Nephron progenitor cell (in vitro differentiated cells): Measurements from ENCODE around the gene SPRY2.
"Not testable (repeated sequence)": the region's sequence is repeated elsewhere in the genome, so short reads cannot be mapped to it uniquely, and the experiment has no call there.

ENCODE experiments used
- DNase-seq: peaks from one replicate; pipeline ENCODE4 v3.0.0; 2021
- H3K27ac Mint-ChIP-seq: 2 replicates; pipeline ENCODE4 v1.8.0; 2021; ENCODE audit warnings: mild to moderate bottlenecking, moderate library complexity, mixed read lengths
- H3K27me3 Mint-ChIP-seq: 2 replicates; pipeline ENCODE4 v1.8.0; 2021; ENCODE audit warnings: mild to moderate bottlenecking, low read depth, mixed read lengths; ENCODE audit not compliant: poor library complexity
- H3K36me3 Mint-ChIP-seq: 2 replicates; pipeline ENCODE4 v1.8.0; 2021; ENCODE audit warnings: low read depth, mixed read lengths
- H3K4me1 Mint-ChIP-seq: 2 replicates; pipeline ENCODE4 v1.8.0; 2021; ENCODE audit warnings: mixed read lengths
- H3K4me3 Mint-ChIP-seq: 2 replicates; pipeline ENCODE4 v1.8.0; 2021; ENCODE audit warnings: mild to moderate bottlenecking, moderate library complexity, mixed read lengths
- H3K9me3 Mint-ChIP-seq: 2 replicates; pipeline ENCODE4 v1.8.0; 2021; ENCODE audit warnings: mild to moderate bottlenecking, moderate library complexity, mixed read lengths
- TF ChIP-seq, protein P1 (sequence below): fragments of 200-600 bp; sonication (generic); IDR thresholded peaks from 2 replicates; pipeline ENCODE4 v1.5.0; 2021; ENCODE audit warnings: antibody characterized with exemption

Gene SPRY2

DNA sequence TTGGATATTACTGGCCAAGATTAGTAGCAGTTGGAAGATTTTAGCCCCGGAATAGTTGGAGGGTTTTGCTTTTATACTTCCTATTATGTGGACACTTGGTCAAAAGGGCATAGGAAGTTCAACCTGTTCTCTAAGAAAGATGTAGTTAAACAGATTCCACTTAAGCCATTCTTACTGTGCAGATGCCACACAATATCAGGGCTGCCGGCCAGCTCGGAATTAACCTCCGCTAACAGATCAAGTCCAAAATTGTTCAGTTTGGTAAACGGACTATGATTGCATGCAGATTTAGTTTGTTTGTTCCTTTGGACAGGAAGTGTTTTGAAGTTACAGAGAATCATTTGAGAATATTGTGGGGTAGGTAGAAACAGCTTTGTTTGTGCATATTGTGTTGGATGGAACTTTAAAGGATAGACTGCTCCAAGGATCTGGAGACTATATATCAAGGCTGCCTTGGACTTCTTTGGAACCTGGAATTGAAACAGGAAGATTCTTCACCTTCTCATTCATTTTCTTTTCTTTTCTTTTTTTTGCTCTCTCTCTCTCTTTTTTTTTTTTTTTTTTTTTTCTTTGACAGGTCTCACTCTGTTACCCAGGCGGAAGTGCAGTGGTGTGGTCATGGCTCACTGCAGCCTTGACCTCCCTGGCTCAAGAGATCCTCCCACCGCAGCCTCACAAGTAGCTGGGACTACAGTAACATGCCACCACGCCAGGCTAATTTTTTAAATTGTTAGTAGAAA, 5.0 kb upstream of the SPRY2 start:
- TF ChIP-seq, protein P1, sequence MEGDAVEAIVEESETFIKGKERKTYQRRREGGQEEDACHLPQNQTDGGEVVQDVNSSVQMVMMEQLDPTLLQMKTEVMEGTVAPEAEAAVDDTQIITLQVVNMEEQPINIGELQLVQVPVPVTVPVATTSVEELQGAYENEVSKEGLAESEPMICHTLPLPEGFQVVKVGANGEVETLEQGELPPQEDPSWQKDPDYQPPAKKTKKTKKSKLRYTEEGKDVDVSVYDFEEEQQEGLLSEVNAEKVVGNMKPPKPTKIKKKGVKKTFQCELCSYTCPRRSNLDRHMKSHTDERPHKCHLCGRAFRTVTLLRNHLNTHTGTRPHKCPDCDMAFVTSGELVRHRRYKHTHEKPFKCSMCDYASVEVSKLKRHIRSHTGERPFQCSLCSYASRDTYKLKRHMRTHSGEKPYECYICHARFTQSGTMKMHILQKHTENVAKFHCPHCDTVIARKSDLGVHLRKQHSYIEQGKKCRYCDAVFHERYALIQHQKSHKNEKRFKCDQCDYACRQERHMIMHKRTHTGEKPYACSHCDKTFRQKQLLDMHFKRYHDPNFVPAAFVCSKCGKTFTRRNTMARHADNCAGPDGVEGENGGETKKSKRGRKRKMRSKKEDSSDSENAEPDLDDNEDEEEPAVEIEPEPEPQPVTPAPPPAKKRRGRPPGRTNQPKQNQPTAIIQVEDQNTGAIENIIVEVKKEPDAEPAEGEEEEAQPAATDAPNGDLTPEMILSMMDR = no peak
- no peaks in the 10 kb centered on the region for H3K9me3 Mint-ChIP-seq

DNA sequence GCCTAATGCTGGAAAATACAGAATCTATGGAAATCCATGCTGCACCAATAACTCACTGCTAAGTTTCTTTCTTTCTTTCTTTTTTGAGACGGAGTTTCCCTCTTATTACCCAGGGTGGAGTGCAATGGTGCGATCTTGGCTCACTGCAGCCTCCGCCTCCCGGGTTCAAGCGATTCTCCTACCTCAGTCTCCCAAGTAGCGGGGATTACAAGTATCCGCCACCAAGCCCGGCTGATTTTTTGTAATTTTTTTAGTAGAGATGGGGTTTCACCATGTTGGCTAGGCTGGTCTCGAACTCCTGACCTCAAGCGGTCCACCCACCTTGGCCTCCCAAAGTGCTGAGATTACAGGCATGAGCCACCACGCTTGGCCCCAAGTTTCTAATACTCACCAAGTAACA, 3.1 kb upstream of the SPRY2 start:
- H3K9me3 Mint-ChIP-seq, H3K36me3 Mint-ChIP-seq, DNase-seq, H3K27me3 Mint-ChIP-seq, H3K4me3 Mint-ChIP-seq: not testable (repeated sequence)
- Mint-ChIP-seq H3K4me1 (peaks cover 58% of the 10 kb centered on the region), H3K27ac (peak overlapping the region; percentile 57)

More for the DNA sequence above, 5.0 kb upstream of the SPRY2 start:
- Mint-ChIP-seq H3K27ac (no peak overlapping the region), H3K4me1 (peaks cover 59% of the 10 kb centered on the region), H3K27me3 (no peaks in the 10 kb centered on the region), H3K4me3 (no peak overlapping the region), H3K36me3 (peaks cover under 1% of the 10 kb centered on the region)
- DNase-seq = no peak

DNA sequence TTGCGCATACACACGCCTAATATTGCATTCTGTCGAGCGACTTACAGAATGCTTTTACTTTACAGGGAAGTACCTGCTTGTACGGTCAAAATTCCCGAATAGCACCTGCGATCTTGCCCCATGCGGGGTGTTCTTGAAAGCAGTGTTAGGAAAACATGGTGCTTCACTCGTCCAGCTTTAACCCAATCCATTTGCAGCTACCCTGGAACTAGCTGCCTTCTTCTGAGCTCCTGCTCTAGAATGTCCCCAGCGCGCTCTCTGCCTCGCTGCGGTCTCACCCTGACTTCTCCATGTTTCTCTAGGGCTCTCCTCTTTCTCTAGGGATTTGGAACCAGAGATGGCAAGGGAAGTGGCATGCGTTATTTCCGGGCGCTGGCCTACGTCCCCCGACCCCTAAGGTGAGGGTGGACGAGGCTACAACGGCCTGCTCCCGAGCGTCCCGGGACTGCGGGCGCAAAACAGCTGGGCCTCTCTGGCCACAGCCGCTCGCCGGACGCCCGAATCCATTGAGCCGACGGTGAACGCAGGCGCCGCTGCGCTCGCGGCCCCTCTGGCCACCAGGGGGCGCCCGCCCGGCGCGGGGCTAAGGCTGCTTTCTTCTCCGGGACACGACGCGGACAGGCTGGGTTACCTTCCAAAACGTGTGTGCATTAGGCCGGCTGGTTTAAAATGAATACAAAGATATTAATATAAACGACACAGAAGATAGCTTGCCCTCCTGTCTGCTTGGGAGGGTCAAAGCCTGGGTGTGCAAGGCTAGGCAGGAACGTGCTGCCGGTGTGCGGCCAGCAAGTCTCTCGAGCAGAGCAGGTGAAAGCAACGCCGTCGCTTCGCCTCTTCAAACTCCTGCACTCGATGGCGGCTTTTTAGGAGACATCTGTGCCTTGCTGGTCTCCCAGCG, 1.8 kb upstream of the SPRY2 start:
- TF ChIP-seq, protein P1 = peak; percentile 98
- peak; percentile 93 for DNase-seq
- Mint-ChIP-seq H3K36me3 (peaks cover 2% of the 10 kb centered on the region), H3K9me3 (no peaks in the 10 kb centered on the region), H3K27ac (peak overlapping the region; percentile 99), H3K4me3 (no peak overlapping the region), H3K4me1 (peaks cover 51% of the 10 kb centered on the region), H3K27me3 (no peaks in the 10 kb centered on the region)

DNA sequence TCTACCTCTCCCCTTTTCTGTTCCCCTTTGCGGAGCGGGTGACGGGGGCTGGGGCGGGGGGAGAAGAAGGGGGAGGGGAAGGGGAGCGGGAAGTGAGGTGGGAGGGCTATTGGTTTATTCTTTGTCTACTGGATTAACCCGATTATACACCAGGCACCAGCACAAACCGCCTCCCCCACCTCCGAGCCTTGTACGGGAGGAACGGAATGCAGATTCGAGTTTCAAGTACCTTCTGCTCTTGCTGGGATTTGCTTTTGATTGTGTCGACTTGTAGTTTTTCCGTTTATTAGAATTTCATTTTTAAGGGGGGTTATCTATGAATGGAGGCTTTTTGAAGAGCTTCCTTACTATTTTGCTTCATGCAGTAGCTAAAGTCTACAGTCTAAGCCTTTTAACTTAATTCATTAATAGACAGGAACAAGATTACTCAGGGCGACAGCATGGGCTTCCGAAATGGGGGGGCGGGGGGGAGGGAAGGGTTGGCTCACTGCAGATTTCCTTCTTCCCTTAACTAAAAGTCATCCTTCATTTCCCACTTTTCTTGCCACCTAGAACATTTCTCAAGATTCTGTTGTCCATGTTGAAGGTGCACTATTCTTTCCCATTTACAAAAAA, 937 bp upstream of the SPRY2 start:
- DNase-seq = peak; percentile 56
- Mint-ChIP-seq H3K27me3 (no peaks in the 10 kb centered on the region), H3K4me3 (no peak overlapping the region), H3K36me3 (peaks cover 8% of the 10 kb centered on the region), H3K4me1 (peaks cover 60% of the 10 kb centered on the region), H3K9me3 (no peaks in the 10 kb centered on the region), H3K27ac (peak overlapping the region; percentile 99)
- TF ChIP-seq, protein P1 = no peak

DNA sequence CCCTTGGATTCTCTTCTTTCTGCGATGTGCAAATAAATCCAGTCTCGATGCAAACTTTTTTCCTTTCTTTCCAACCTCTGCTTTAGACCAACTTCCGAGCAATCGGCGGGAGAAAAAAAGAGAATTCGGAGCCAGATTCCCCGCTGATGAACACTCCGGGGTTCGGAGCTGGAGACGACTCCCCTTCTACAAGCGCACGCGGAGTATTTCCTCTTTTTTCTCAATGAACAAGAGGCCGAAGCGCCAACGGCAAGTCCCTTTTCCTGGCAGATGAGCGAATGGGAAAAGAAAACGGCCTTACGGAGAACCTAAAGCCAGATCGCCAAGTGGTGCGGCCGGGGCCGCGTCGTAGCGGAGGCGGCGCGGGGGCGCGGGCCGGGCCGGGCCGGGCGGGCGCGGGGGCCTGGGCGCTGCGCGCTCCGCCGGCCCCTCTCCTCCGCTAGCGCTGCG, 250 bp downstream of the SPRY2 start:
- DNase-seq = no peak
- Mint-ChIP-seq H3K4me1 (peaks cover 57% of the 10 kb centered on the region), H3K27me3 (no peaks in the 10 kb centered on the region), H3K36me3 (peaks cover 15% of the 10 kb centered on the region), H3K27ac (no peak overlapping the region), H3K9me3 (no peaks in the 10 kb centered on the region), H3K4me3 (no peak overlapping the region)
- TF ChIP-seq, protein P1 = no peak
